Activated T-cell treated with anti-CD3 and anti-CD28 coated beads, Interleukin-2, amount 50 U/mL, for 72 hours (primary cell): ENCODE data around the gene KCTD13. TPM values are rescaled to one million over a fixed set of nuclear protein-coding genes. Genes with fewer than 3 reads are reported as not detected.
"Not testable (repeated sequence)": the region's sequence is repeated elsewhere in the genome, so short reads cannot be mapped to it uniquely, and the experiment has no call there.

Experiments used
- ATAC-seq, 2 donors: fragments of 150-1000 bp; cut with Tn5 transposase; replicated peaks in 1 of 2; 2 replicates each; pipeline ENCODE4 v1.10.0; 2021; ENCODE audit warnings: moderate library complexity in 2 of 2, mild to moderate bottlenecking in 1 of 2
- DNase-seq, 2 donors: peaks; one replicate each; pipeline ENCODE4 v3.0.0; 2021 to 2022; ENCODE audit warnings: mixed read lengths in 1 of 2
- H3K27ac Mint-ChIP-seq: one replicate; pipeline ENCODE4 v1.8.0; 2022; ENCODE audit warnings: mild to moderate bottlenecking, moderate library complexity, mixed read lengths
- H3K27me3 Mint-ChIP-seq: one replicate; pipeline ENCODE4 v1.8.0; 2022; ENCODE audit warnings: low read depth, mixed read lengths
- H3K36me3 Mint-ChIP-seq, 2 donors: one replicate each; pipeline ENCODE4 v1.8.0; 2022; ENCODE audit warnings: mixed read lengths in 2 of 2, mild to moderate bottlenecking in 1 of 2; ENCODE audit not compliant: insufficient read depth in 2 of 2
- H3K4me1 Mint-ChIP-seq: one replicate; pipeline ENCODE4 v1.8.0; 2022; ENCODE audit warnings: low read depth, mixed read lengths
- H3K4me3 Mint-ChIP-seq, 2 donors: one replicate each; pipeline ENCODE4 v1.8.0; 2022; ENCODE audit warnings: mild to moderate bottlenecking in 2 of 2, mixed read lengths in 2 of 2, moderate library complexity in 2 of 2
- H3K9me3 Mint-ChIP-seq, 2 donors: one replicate each; pipeline ENCODE4 v1.8.0; 2022; ENCODE audit warnings: mixed read lengths in 2 of 2
- total RNA-seq, 2 donors: library from RNA; stranded (reverse); gene quantifications; one replicate each; pipeline ENCODE4 v1.2.3, GENCODE V29; 2022

The KCTD13 gene
- total RNA-seq, 2 donors from 2014 or later, result 45.3 to 46.8 TPM

- Mint-ChIP-seq H3K9me3 (no peaks in the 10 kb centered on the region), H3K27me3 (no peaks in the 10 kb centered on the region), H3K4me3 (peak within 1 kb of the TSS; percentile 89 to 97), H3K4me1 (peaks cover 20% of the 10 kb centered on the region), H3K27ac (peak within 1 kb of the TSS; percentile 87), H3K36me3 (peaks cover 0 to 2% of the 10 kb centered on the region in 2 donors)
- peak; percentile 93 to 98 for DNase-seq
- peak; percentile 89 for ATAC-seq
Measured at GRCh38 chr16:29961479-29962343, 35.7 kb upstream of the KCTD13 start, which contains the start of gene TMEM219. TMEM219 (plus strand) TSS chr16:29962079; CDS start chr16:29963144, 1,065 bp downstream.

GRCh38 chr16:29961127-29961478, 35.1 kb upstream of the KCTD13 start:
- Mint-ChIP-seq H3K9me3 (no peaks in the 10 kb centered on the region), H3K4me3 (peak overlapping the region; percentile 89 to 92), H3K27ac (peak overlapping the region; percentile 84), H3K36me3 (peaks cover 0 to 2% of the 10 kb centered on the region in 2 donors), H3K4me1 (peaks cover 20% of the 10 kb centered on the region), H3K27me3 (no peaks in the 10 kb centered on the region)
- ATAC-seq (no peak), DNase-seq (no peak)

GRCh38 chr16:29959821-29960220, 33.8 kb upstream of the KCTD13 start:
- H3K36me3 Mint-ChIP-seq, H3K27ac Mint-ChIP-seq, H3K27me3 Mint-ChIP-seq, H3K9me3 Mint-ChIP-seq, DNase-seq, H3K4me3 Mint-ChIP-seq, ATAC-seq: not testable (repeated sequence)
- H3K4me1 Mint-ChIP-seq, result peaks cover 20% of the 10 kb centered on the region

- H3K4me3 Mint-ChIP-seq, result no peak overlapping the region
- no peak for ATAC-seq
- H3K27me3 Mint-ChIP-seq, result no peaks in the 10 kb centered on the region
- no peak overlapping the region for H3K27ac Mint-ChIP-seq
- no peak for DNase-seq
- no peaks in the 10 kb centered on the region for H3K9me3 Mint-ChIP-seq
- H3K36me3 Mint-ChIP-seq, result peaks cover 0 to 1% of the 10 kb centered on the region in 2 donors
- peaks cover 20% of the 10 kb centered on the region for H3K4me1 Mint-ChIP-seq
Measured at GRCh38 chr16:29959293-29959692, 33.3 kb upstream of the KCTD13 start.

GRCh38 chr16:29958756-29959155, 32.7 kb upstream of the KCTD13 start:
- no peak for ATAC-seq
- H3K27ac Mint-ChIP-seq, result no peak overlapping the region
- H3K27me3 Mint-ChIP-seq, result no peaks in the 10 kb centered on the region
- H3K4me1 Mint-ChIP-seq, result peaks cover 20% of the 10 kb centered on the region
- H3K4me3 Mint-ChIP-seq, result no peak overlapping the region
- H3K9me3 Mint-ChIP-seq, result no peaks in the 10 kb centered on the region
- H3K36me3 Mint-ChIP-seq, result peaks cover 0 to 1% of the 10 kb centered on the region in 2 donors
- DNase-seq, result no peak

GRCh38 chr16:29951625-29952365, 25.8 kb upstream of the KCTD13 start:
- H3K27me3 Mint-ChIP-seq, result no peaks in the 10 kb centered on the region
- H3K4me1 Mint-ChIP-seq, result no peaks in the 10 kb centered on the region
- DNase-seq (no peak), ATAC-seq (no peak)
- H3K36me3 Mint-ChIP-seq, result peaks cover 0 to 2% of the 10 kb centered on the region in 2 donors
- peaks cover 2 to 4% of the 10 kb centered on the region in 2 donors for H3K9me3 Mint-ChIP-seq
- H3K4me3 Mint-ChIP-seq, result no peak overlapping the region
- no peak overlapping the region for H3K27ac Mint-ChIP-seq

- H3K27me3 Mint-ChIP-seq, result no peaks in the 10 kb centered on the region
- no peak overlapping the region for H3K4me3 Mint-ChIP-seq
- ATAC-seq, result no peak
- peaks cover 2 to 4% of the 10 kb centered on the region in 2 donors for H3K9me3 Mint-ChIP-seq
- no peaks in the 10 kb centered on the region for H3K4me1 Mint-ChIP-seq
- H3K36me3 Mint-ChIP-seq, result peaks cover 0 to 2% of the 10 kb centered on the region in 2 donors
- no peak overlapping the region for H3K27ac Mint-ChIP-seq
- DNase-seq, result no peak
Measured at GRCh38 chr16:29950806-29951461, 24.9 kb upstream of the KCTD13 start.

- peaks cover 2 to 4% of the 10 kb centered on the region in 2 donors for H3K9me3 Mint-ChIP-seq
- peaks cover 0 to 2% of the 10 kb centered on the region in 2 donors for H3K36me3 Mint-ChIP-seq
- no peaks in the 10 kb centered on the region for H3K27me3 Mint-ChIP-seq
- ATAC-seq (no peak), DNase-seq (no peak)
- no peak overlapping the region for H3K4me3 Mint-ChIP-seq
- H3K4me1 Mint-ChIP-seq, result peaks cover 7% of the 10 kb centered on the region
- H3K27ac Mint-ChIP-seq, result no peak overlapping the region
Measured at GRCh38 chr16:29947897-29948296, 21.9 kb upstream of the KCTD13 start.

- no peak overlapping the region for H3K4me3 Mint-ChIP-seq
- peaks cover 2% of the 10 kb centered on the region for H3K27me3 Mint-ChIP-seq
Measured at GRCh38 chr16:29943846-29944799, 18.1 kb upstream of the KCTD13 start.

GRCh38 chr16:29940656-29941055, 14.6 kb upstream of the KCTD13 start:
- Mint-ChIP-seq H3K27ac (no peak overlapping the region), H3K4me1 (peaks cover 7% of the 10 kb centered on the region), H3K9me3 (no peaks in the 10 kb centered on the region), H3K36me3 (no peaks in the 10 kb centered on the region), H3K27me3 (peaks cover 19% of the 10 kb centered on the region), H3K4me3 (no peak overlapping the region)
- ATAC-seq (no peak), DNase-seq (no peak)

More at GRCh38 chr16:29943846-29944799, 18.1 kb upstream of the KCTD13 start:
- Mint-ChIP-seq H3K9me3 (no peaks in the 10 kb centered on the region), H3K27ac (no peak overlapping the region), H3K36me3 (no peaks in the 10 kb centered on the region), H3K4me1 (peaks cover 7% of the 10 kb centered on the region)
- DNase-seq (no peak), ATAC-seq (no peak)

GRCh38 chr16:29931750-29932149, 5.7 kb upstream of the KCTD13 start:
- not testable (repeated sequence) for H3K4me3 Mint-ChIP-seq, H3K27ac Mint-ChIP-seq, H3K27me3 Mint-ChIP-seq, ATAC-seq, H3K36me3 Mint-ChIP-seq, H3K9me3 Mint-ChIP-seq, DNase-seq
- H3K4me1 Mint-ChIP-seq, result peaks cover 10% of the 10 kb centered on the region
